T-helper 2 cell treated with Interferon-gamma antibody and Interleukin-4, amounts not matched to agents 100 ng/mL and 5 ng/mL, for 36 hours (primary cell): ENCODE results near the gene KLK13. TPM values are rescaled to one million over a fixed set of nuclear protein-coding genes. Genes with fewer than 3 reads are reported as not detected.

ENCODE experiments used
- intact Hi-C: fragments of 100-400 bp; cut with micrococcal nuclease; formaldehyde crosslinking; loops from one replicate; pipeline ENCODE4 v1.15.1; 2023
- total RNA-seq: library from RNA; stranded (reverse); gene quantifications from 2 replicates; pipeline ENCODE4 v1.2.3, GENCODE V29; 2022

KLK13 gene, protein sequence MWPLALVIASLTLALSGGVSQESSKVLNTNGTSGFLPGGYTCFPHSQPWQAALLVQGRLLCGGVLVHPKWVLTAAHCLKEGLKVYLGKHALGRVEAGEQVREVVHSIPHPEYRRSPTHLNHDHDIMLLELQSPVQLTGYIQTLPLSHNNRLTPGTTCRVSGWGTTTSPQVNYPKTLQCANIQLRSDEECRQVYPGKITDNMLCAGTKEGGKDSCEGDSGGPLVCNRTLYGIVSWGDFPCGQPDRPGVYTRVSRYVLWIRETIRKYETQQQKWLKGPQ
- total RNA-seq: not detected in 2 replicates

DNA sequence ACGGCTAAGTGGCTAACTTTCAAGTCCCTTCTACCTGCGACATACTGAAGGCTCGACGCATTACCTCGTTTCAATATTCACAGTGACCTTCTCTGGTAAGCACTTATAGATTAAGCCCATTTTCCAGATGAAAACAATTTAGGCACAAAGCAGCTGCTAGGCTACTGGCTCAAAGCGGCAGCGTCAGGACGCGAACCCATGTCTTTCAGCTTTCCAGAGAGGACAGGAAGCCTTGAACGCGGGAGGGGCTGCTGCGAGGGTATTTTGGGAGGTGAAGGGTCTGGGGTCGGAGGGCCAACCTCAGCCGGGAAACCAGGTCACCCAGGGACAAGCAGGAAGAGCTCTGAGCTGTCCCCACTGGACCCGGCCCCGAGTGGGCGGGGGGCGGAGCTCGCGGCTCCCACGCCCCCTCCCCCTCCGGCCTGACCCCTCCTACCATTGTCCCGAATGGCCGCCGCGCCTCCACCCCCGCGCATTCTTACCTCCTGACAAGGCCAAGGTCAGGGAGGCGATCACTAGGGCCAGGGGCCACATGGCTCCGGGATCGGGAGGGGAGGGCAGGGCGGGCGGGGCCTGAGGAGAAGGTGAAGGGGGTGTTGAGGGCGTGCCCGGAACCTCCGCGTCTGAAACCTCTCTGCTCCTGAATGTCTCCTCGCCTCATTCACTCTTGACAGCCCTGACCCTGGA lies at the start of gene KLK13:
TSS of gene KLK13 (minus strand) at position 559 of the 687 bp plus-strand sequence. CDS start at position 534, 25 bp downstream.
- intact Hi-C loops: no loop called here

DNA sequence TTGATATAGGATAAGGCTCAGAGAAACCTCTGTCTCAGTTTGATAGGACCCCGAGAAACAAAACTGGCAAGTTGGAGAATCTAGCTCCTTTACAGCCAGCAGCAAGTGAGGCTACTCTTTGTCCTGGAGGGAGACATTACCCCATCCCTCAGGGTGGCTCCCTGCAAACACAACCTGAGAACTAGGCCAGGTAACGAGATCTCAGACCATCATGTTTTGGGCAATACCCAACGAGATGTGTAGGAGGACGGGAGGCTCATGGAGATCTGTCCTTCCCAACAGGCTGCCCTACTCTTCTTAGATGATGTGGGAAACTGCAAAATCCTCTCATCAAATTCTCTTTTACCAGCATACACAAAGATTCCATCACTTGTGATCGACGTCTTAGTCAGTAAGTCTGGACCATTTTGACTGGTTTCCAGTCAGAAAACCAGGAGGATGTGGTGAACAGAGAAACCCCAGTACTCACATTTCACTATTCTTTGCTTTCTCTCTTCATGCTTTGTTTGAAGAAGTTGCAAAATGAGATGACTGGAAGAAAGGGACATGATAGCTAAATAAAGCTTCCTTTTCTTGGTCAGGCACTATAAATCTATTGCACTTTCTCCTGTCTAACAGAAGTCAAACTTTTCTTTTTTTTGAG lies 49.3 kb upstream of the KLK13 start:
- intact Hi-C loops: no loop called here

DNA sequence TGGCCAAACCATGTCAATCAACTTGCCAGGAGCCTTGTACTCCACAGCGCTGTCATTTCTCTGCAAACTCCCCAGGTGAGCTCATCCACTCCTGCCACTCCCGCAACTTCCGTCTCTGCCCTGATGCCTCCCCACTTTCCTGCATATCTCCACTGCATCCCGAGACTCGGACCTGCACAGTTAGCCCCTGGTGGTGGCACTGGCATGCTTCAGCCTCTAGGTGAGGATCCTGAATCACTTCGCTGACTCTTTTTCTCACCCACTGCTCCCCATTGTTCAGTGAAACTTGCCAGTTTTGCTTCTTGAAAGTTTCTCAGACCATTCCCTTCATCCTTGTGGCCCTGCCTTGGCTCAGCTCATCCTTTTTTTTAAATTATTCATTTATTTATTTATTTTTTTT lies 46.7 kb upstream of the KLK13 start:
- intact Hi-C loops: no loop called here

- intact Hi-C loops: no loop called here
Measured at GRCh38 chr19:51110666-51110971, 45.7 kb upstream of the KLK13 start.

- intact Hi-C loops: loop anchor here (1.0 to 10.0 kb wide), 3 partner anchors 304 to 597 kb away; partner anchors contain the start of genes CLEC11A and JOSD2
Measured at GRCh38 chr19:51108805-51109146, 43.9 kb upstream of the KLK13 start.

DNA sequence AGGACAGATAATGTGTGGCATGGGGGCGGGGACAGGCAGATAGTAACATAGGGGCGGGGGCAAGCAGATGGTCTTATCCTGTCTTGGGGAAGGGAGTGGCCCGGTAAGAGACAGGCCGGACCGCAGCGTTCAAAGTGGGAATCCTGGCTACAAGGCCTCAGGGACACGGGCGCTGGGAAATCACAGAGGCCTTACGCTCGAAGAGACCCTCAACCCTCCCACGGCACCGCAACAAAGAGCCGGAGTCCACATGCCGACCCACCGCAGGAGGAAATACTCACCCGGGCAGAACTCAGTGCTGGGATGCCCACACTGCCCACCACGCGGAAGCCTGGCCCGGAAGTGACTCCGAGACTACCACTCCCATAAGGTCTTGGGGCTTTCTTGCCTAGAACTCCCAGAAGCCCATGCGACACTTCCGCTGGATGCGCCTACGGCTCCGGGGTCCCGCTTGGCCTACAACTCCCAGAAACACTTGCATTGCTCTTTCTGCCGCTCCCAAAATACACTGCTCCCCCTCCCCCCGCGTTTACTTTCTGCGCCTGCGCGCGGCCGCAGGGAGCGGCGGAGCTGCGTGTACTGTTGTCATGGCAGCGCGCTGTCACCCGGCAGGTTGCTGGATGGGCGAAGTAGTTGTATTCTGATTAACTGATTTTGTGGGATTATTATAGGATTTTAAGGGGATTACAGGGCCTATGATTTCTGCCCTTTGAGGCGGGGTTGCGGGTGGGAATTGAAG lies 43.3 kb upstream of the KLK13 start, which contains the start of gene CTU1:
TSS of gene CTU1 (minus strand) at position 344 of the 739 bp plus-strand sequence. CDS start 3,840 bp downstream, outside the sequence.
- intact Hi-C loops: loop anchor here (1.0 to 10.0 kb wide), 3 partner anchors 303 to 597 kb away; partner anchors contain the start of genes CLEC11A and JOSD2

DNA sequence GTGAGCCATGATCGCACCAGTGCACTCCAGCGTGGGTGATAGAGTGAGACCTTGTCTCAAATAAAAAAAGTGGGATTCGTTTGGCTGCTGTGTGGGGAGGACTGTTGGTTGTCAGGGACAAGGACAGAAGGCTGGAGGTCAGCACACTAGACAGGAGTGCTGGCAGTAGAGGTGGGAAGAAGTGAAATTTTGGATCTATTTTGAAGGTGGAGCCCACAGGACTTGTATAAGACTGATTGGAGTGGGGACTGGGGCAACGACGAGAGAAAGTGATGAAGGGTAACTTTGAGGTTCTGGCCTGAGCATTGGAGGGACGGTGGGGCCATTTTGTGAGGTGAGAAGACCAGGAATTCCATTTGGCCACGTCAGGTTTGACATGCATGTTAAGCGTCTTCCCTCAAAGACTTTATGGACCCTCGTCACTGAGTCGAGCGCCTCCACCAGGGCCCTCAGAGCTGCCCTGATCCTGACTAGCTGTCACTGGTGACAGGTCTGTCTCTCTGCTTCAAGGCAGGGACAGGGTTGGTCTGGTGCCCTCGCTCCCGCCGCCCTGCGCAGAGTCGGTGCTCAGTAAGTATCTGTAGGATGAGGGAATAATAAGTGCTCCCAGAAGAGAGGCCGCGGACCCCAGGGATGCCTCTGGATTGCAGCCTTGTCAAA lies 42.6 kb upstream of the KLK13 start:
- intact Hi-C loops: loop anchor here (1.0 to 10.0 kb wide), 3 partner anchors 303 to 596 kb away; partner anchors contain the start of genes CLEC11A and JOSD2

DNA sequence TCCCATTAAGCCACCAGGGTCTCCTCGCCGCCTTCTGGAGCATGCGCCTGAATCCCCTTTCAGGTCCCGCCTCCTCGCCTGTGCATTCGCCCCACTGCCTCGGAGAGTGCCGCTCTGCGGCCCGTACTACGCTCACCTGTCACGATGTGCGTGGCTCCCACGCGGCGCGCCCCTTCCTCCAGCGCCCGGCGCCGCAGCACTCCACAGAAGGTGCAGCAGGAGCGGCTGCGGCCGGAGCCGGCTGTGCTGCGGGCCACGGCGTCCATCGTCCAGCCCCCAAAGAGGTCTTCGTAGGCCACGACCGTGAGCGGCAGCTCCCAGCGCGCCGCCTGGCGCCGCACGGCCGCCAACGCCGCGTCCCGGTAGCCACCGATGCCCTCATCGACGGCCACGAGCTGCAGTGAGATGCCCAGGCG lies 39.0 kb upstream of the KLK13 start:
- intact Hi-C loops: loop anchor here (10.0 kb wide), 1 partner anchor 379 kb away; the partner anchor contains the start of gene CLEC11A

GRCh38 chr19:51102991-51103390 lies 38.1 kb upstream of the KLK13 start:
- intact Hi-C loops: loop anchor here (10.0 kb wide), 1 partner anchor 378 kb away; the partner anchor contains the start of gene CLEC11A

- intact Hi-C loops: loop anchor here (10.0 kb wide), 1 partner anchor 377 kb away; the partner anchor contains the start of gene CLEC11A
Measured at GRCh38 chr19:51101171-51101865, 36.4 kb upstream of the KLK13 start.

GRCh38 chr19:51100601-51101000 lies 35.7 kb upstream of the KLK13 start:
- intact Hi-C loops: loop anchor here (10.0 kb wide), 1 partner anchor 376 kb away; the partner anchor contains the start of gene CLEC11A

GRCh38 chr19:51099047-51099382 lies 34.1 kb upstream of the KLK13 start:
- intact Hi-C loops: no loop called here

GRCh38 chr19:51098365-51099046 lies 33.6 kb upstream of the KLK13 start:
- intact Hi-C loops: no loop called here

GRCh38 chr19:51097796-51098195 lies 32.9 kb upstream of the KLK13 start:
- intact Hi-C loops: loop anchor here (1.0 to 2.0 kb wide), 2 partner anchors 77 to 167 kb away; no protein-coding TSS in a partner anchor

DNA sequence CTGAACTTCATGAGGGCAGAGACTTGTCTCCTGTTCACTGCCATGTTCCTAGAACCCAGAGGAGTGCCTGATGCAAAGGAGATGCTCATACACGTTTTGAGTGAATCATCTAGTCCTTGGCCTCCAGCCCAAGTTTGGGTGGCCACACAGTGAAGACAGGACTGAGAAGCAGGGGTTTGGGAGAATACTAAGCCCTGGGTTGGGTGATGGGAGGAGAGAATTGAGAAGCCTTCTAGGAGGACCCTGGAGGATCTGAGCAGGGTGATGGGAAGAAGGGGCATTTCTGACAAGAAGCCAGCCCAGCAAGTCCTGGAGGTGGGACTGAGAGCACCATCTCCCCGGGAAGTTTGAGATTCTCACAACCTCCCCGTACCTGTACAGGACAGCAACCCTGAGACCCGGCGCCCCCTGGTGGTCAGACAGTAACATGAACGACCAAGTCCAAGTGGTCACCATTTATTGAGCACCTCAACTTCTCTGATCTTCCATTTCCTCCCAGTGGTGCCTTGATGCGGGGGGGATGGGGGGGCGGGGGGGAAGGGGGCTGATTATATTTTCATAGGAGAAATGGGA lies 32.4 kb upstream of the KLK13 start:
- intact Hi-C loops: loop anchor here (1.0 to 2.0 kb wide), 2 partner anchors 76 to 167 kb away; no protein-coding TSS in a partner anchor

- intact Hi-C loops: loop anchor here (1.0 to 2.0 kb wide), 2 partner anchors 76 to 166 kb away; no protein-coding TSS in a partner anchor
Measured at GRCh38 chr19:51096473-51097165, 31.7 kb upstream of the KLK13 start.

GRCh38 chr19:51094696-51095279 lies 29.9 kb upstream of the KLK13 start:
- intact Hi-C loops: no loop called here
